GM18867 (cell line): ENCODE measurements around the gene EPM2A.

Source experiments
- ATAC-seq: cut with Tn5 transposase; IDR thresholded peaks from one replicate; pipeline ENCODE4 v1.9.1; 2021; ENCODE audit warnings: mild to moderate bottlenecking, moderate library complexity; ENCODE audit not compliant: unreplicated experiment

EPM2A gene

DNA sequence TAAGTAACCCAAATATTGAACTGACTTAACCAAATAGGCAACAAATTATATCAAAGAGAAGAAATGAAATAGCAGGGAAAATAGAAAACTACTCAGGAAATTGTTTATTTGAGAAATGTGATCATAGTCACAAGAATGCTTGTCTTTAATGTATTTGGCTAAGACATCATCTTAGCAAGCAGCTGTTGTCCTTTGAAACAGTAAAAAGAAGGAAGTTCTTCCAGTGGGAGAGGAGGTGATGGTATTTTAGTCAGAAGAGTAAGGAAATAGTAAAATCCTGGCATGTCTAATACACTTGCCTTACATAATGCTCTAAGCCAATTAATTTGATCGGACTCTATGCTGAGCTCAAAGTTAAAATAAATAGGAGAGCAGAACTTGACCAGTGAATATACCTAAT, 126.5 kb downstream of the EPM2A start:
- no peak for ATAC-seq

DNA sequence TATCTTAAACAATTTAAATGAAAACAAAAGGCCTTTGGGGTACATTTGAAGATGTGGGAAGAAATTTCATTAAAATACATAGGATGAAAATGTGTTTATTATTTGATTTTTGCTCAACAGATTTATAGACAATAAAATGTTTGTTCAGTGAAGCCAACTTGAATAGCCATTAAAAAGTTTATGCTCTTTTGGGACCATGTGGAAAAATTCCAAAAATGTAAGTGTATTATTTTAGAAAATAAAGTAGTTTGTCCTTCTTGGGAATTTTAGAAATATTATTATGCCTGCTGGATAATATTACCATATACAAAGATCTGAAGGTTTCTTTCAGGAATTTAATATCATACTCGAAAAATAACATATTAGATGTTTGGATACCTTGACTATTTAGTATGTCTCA, 131.3 kb downstream of the EPM2A start:
- ATAC-seq: no peak

DNA sequence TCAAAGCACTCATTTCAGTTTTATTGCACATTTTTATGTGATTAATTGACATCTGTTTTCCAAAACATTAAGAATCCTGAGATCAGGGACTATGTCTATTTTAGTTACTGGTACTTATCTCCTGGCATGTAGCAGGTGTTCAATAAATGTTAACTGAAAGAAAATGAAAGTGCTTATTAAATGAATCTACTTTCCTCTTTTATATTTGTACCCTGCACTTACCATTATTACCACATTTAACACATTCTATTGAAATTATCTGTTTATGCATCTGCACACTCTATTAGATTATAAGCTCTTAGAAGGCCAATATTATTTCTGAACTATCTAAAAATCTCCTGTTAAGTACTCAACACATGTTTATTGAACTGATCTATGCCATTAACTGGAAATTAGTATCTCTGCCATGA, 131.9 kb downstream of the EPM2A start:
- ATAC-seq: no peak

DNA sequence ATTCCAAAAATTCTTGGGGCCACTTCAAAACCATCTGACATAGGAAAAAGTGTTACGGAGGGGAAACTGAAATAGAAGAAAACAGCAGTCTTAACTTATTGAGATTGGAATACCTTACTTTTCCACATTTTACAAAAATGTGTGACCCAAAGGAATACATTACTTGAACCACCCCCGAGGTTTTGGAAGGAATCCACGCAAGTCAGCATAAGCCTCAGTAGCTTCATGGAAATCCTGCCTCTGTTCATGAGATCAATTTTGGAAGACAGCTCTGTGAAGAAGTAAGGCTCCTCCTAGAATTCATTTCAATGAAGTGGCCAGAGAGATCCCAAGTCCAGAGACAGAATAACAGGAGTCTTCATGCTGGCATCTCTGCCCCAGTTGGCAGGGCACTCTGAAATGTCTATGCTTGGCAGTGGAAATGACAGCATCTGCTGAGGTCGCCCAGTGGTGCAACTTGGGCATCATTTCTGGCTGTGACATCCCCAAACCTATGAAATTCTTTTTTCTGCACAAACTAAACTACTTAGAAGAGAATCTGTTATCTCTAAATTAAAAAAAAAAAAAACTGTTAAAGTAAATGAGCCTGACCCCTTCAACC, 132.5 kb downstream of the EPM2A start:
- ATAC-seq: no peak

DNA sequence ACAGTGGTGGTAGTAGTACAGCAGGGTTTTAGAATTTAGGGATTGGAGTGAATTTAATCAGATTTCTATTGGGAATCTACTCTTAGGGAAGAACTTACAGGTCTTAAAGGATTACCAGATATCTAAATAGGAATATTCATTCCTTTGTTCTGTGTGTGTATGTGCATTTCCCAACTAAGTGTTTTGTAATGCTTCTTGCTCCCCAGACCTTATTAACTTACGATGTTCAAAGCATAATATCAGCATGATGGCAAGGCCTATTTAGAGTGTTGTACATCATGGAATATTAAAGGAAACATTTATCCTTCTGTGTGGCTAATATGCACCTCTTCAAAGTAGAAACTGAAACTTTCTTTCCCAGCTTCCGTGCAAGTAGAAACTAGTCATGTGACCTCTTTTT, 133.9 kb downstream of the EPM2A start:
- no peak for ATAC-seq

DNA sequence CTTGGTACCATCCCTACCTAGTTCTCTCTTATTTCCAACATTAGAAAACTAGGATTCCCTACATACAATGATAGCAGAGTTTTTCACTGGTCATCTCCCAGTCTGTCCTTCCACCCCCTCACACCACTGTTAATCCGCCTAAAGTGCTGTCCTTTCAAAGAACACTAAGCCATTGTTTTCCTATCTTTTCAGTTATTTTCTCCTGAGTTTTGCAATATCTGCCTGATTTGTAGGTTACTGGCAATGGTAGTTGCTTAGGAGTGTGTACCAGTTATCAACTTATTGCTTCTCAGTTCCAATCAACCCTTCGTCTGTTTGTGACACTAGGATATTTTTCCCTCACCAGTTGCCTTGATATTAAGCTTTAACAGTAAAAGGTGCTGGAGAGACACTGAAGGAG, 135.0 kb downstream of the EPM2A start:
- ATAC-seq: no peak

DNA sequence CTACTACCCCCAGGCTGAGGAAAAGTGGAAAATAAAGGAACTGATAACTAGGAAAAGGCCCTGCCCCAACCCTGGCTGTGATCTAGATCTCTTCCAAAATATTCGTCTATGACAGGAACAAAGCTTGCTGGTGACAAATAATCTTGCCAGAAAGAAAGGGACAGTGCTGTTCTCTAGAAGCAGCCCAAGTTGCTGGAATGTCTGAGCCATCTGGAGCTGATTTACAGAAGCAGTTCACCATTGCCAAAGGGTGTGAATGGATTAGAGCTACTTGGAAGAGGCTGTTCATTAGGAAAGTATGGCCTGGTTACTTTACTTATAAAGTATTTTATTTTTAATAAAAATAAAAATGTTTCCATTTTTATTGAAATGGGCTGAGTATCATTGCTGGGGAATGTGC, 146.3 kb downstream of the EPM2A start:
- no peak for ATAC-seq

DNA sequence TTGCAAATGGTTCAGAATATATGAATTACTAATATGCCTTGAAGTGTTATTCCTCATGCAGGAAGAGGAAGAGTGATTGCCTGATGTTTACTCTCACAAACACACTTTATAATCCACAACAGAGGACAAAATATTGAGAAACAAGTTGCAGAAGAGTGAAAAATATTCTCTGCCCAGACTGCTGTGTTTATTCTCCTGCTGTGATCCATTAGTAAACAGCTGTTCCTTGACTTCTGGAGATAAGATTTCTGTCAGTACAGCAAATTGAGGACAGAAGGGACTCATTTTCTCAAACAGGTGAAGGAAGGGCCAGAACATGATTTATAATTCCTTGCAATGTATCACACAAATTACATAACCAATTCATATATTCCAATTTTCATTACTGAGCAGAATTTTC, 148.0 kb downstream of the EPM2A start:
- no peak for ATAC-seq

DNA sequence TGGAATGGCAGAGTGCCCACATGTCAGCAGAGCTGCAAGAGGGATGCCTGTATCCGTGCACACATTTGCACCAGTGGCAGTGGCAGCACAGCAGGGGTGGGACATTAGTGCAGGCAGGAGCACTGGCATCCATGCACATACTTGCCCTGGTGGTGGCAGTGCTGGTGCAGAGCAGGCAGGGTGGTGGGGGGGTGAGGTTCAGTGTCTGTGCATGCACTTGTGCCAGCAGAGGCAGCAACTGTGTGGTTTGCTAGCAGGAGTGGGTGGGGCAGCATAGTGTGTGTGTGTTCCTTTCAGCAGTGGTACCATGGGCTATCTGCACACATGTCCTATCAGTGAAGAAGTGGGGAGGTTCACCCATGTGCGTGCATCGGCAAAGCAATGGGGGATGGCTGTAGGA, 151.6 kb downstream of the EPM2A start:
- ATAC-seq: no peak
